HepG2 (cell line): Measurements from ENCODE around the gene SCAF4. TPM values are rescaled to one million over a fixed set of nuclear protein-coding genes. Genes with fewer than 3 reads are reported as not detected.
"Not testable (repeated sequence)": the region's sequence is repeated elsewhere in the genome, so short reads cannot be mapped to it uniquely, and the experiment has no call there.

Source experiments
- ATAC-seq: fragments of 200-7000 bp; cut with Tn5 transposase; 3 replicates; pipeline ENCODE4 v1.9.1; 2020; ENCODE audit warnings: mild to moderate bottlenecking, moderate library complexity
- BruUV-seq: library from RNA; stranded (reverse); fragments of 400-500 nt; replicated peaks from 2 replicates; lab custom pipeline; 2021; lab: Mats Ljungman, UMichigan
- CTCF ChIA-PET: fragments of 300-600 bp; formaldehyde crosslinking; extraction: SDS; loops from one replicate; lab custom pipeline; 2021; ENCODE audit warnings: low total read pairs, inconsistent platforms, low intra/inter-chr PET ratio; lab: Yijun Ruan, JAX
- POLR2A ChIA-PET: fragments of 350-600 bp; sonication (Branson Sonifier 250); formaldehyde crosslinking; loops from one replicate; lab custom pipeline; 2020; ENCODE audit warnings: antibody characterized with exemption, inconsistent platforms; lab: Yijun Ruan, JAX
- DNase-seq: peaks from one replicate; pipeline ENCODE4 v3.0.0-alpha.2; 2015; ENCODE audit warnings: low spot score
- FAIRE-seq: peaks from 3 replicates; lab custom pipeline; 2011; peaks lifted over from hg19 to GRCh38; lab: Jason Lieb, UNC
- H2AFZ ChIP-seq: one replicate; pipeline ENCODE4 v1.6.1; 2011; ENCODE audit warnings: low read length, inconsistent platforms
- H3K27ac ChIP-seq: fragments of 300-600 bp; 3 replicates; pipeline ENCODE4 v1.8.0; 2011; ENCODE audit warnings: mixed run types, mild to moderate bottlenecking, mixed read lengths, low read length, inconsistent platforms; ENCODE audit not compliant: insufficient read depth; ENCODE audit errors: extremely low read length
- H3K27me3 ChIP-seq, 2 experiments: fragments of 200-600 bp in 1 of 2; 2 replicates in 1 of 2; 3 replicates in 1 of 2; pipeline versions ENCODE4 v1.6.0 to v1.8.0; 2011; ENCODE audit warnings: low read length in 2 of 2, mild to moderate bottlenecking in 2 of 2, moderate library complexity in 2 of 2, inconsistent platforms in 1 of 2; ENCODE audit not compliant: insufficient read depth in 2 of 2, control insufficient read depth in 1 of 2
- H3K36me3 ChIP-seq, 2 experiments: fragments of 200-600 bp in 1 of 2; replicated peaks in 1 of 2; 2 replicates in 1 of 2; 3 replicates in 1 of 2; pipeline versions ENCODE4 v1.5.1 to v1.8.0; 2011; ENCODE audit warnings: low read length in 2 of 2, inconsistent platforms in 1 of 2; ENCODE audit not compliant: insufficient read depth in 2 of 2, control insufficient read depth in 1 of 2
- H3K4me1 ChIP-seq: 2 replicates; pipeline ENCODE4 v1.5.1; 2012; ENCODE audit warnings: low read length, inconsistent platforms; ENCODE audit not compliant: insufficient read depth
- H3K4me2 ChIP-seq: 2 replicates; pipeline ENCODE4 v1.6.0; 2011; ENCODE audit warnings: low read depth, low read length, inconsistent platforms
- H3K4me3 ChIP-seq, 3 experiments: fragments of 200-600 bp in 1 of 3; sonication (generic), shearing (Covaris generic) in 1 of 3; replicated peaks in 1 of 3; 2 replicates each; pipeline ENCODE4 v1.5.1; 2011 to 2016; ENCODE audit warnings: low read length in 3 of 3, inconsistent platforms in 2 of 3, low read depth in 2 of 3, mild to moderate bottlenecking in 2 of 3, control low read depth in 1 of 3, mixed read lengths in 1 of 3; ENCODE audit not compliant: insufficient read depth in 1 of 3
- H3K79me2 ChIP-seq: one replicate; pipeline ENCODE4 v1.6.1; 2011; ENCODE audit warnings: low read length, inconsistent platforms; ENCODE audit not compliant: insufficient read depth
- H3K9ac ChIP-seq: 2 replicates; pipeline ENCODE4 v1.6.0; 2011; ENCODE audit warnings: mild to moderate bottlenecking, low read depth, low read length, inconsistent platforms; ENCODE audit not compliant: insufficient read depth
- H3K9me3 ChIP-seq: 2 replicates; pipeline ENCODE4 v1.5.1; 2012; ENCODE audit warnings: mild to moderate bottlenecking, low read length
- H4K20me1 ChIP-seq: 2 replicates; pipeline ENCODE4 v1.6.0; 2011; ENCODE audit warnings: inconsistent platforms, mild to moderate bottlenecking, low read length, moderate library complexity; ENCODE audit not compliant: insufficient read depth
- ARID5B ChIP-seq: IDR thresholded peaks from 2 replicates; pipeline ENCODE4 v1.4.0; 2020; ENCODE audit warnings: mild to moderate bottlenecking, missing genetic modification reagents
- BCL6 ChIP-seq: IDR thresholded peaks from 2 replicates; pipeline ENCODE4 v1.6.1; 2016; ENCODE audit warnings: missing genetic modification reagents, missing compliant biosample characterization
- FOXA3 ChIP-seq: IDR thresholded peaks from 2 replicates; pipeline ENCODE4 v1.6.1; 2016; ENCODE audit warnings: missing genetic modification reagents, missing compliant biosample characterization
- RARA ChIP-seq: IDR thresholded peaks from 2 replicates; pipeline ENCODE4 v1.6.1; 2016; ENCODE audit warnings: missing genetic modification reagents, missing compliant biosample characterization
- SAP130 ChIP-seq: IDR thresholded peaks from 2 replicates; pipeline ENCODE4 v1.6.1; 2016; ENCODE audit warnings: low read depth
- SOX13 ChIP-seq, 3 experiments: fragments of 450-650 bp in 1 of 3; sonication (generic) in 1 of 3; formaldehyde crosslinking in 1 of 3; IDR thresholded peaks in 2 of 3; conservative IDR thresholded peaks in 1 of 3; 2 replicates each; pipeline versions ENCODE4 v1.5.0 to v1.6.1; 2016 to 2020; ENCODE audit warnings: antibody characterized with exemption in 1 of 3, mild to moderate bottlenecking in 1 of 3, missing compliant biosample characterization in 1 of 3, missing genetic modification reagents in 1 of 3, moderate library complexity in 1 of 3
- SOX5 ChIP-seq: IDR thresholded peaks from 2 replicates; pipeline ENCODE4 v1.6.1; 2016; ENCODE audit warnings: borderline replicate concordance
- SOX6 ChIP-seq, 2 experiments: fragments of 450-650 bp in 1 of 2; sonication (generic) in 1 of 2; formaldehyde crosslinking in 1 of 2; IDR thresholded peaks; 2 replicates each; pipeline versions ENCODE4 v1.4.0 to v1.6.1; 2017 to 2020; ENCODE audit warnings: antibody characterized with exemption in 1 of 2, mild to moderate bottlenecking in 1 of 2, missing genetic modification reagents in 1 of 2
- ZNF292 ChIP-seq: sonication (generic); formaldehyde crosslinking; IDR thresholded peaks from 2 replicates; pipeline ENCODE4 v1.8.1; 2022; ENCODE audit warnings: mild to moderate bottlenecking, low read depth, missing genetic modification reagents, borderline replicate concordance
- ZNF501 ChIP-seq: sonication (generic); formaldehyde crosslinking; IDR thresholded peaks from 2 replicates; pipeline ENCODE4 v1.5.1; 2020; ENCODE audit warnings: mild to moderate bottlenecking, moderate library complexity, missing genetic modification reagents
- ZNF770 ChIP-seq: sonication (generic); formaldehyde crosslinking; IDR thresholded peaks from 2 replicates; pipeline ENCODE4 v1.5.0; 2020; ENCODE audit warnings: mild to moderate bottlenecking, missing genetic modification reagents
- WGBS: methylation state at CpG from one replicate; pipeline ENCODE4 v1.1.6; 2017; ENCODE audit warnings: low lambda C conversion rate; 5-methylcytosine and 5-hydroxymethylcytosine counted together
- in situ Hi-C: cut with HindIII; loops from 2 replicates; pipeline ENCODE4 v1.10.0; 2017; ENCODE audit warnings: low pct_unique_long_range_greater_than_20kb; ENCODE audit not compliant: extremely low pct_ligation_motif_present
- intact Hi-C: fragments of 100-400 bp; cut with micrococcal nuclease; formaldehyde crosslinking; loops from one replicate; pipeline ENCODE4 v1.10.0; 2022; ENCODE audit not compliant: unreplicated experiment
- polyA plus RNA-seq, 8 experiments: library from polyadenylated mRNA; depleted of rRNA in 3 of 8; stranded (reverse) in 7 of 8; unstranded in 1 of 8; fragments of >200 nt; fragmentation: Illumina TruSeq in 4 of 8; extraction: Trizol in 4 of 8; gene quantifications; 2 replicates each; pipeline versions ENCODE4 v1.2.1 to v1.2.3, GENCODE V29; 2011 to 2016; ENCODE audit warnings: low read depth in 4 of 8, missing spikeins in 1 of 8, mixed read lengths in 1 of 8; ENCODE audit not compliant: insufficient read depth in 1 of 8
- total RNA-seq, 5 experiments: library from RNA; depleted of rRNA; stranded (reverse); fragments of >200 nt; fragmentation: Illumina TruSeq; extraction: Trizol; gene quantifications; 2 replicates each; pipeline ENCODE4 v1.2.3, GENCODE V29; 2016; ENCODE audit warnings: low read depth in 1 of 5

SCAF4 gene
- total and polyA plus RNA-seq, 2 of the 13 experiments (the other 11 are each of a cell fraction or from before 2014, with no cell fraction given) = 9.1 to 11.5 TPM

- in situ Hi-C loops; H3K27ac ChIP-seq; H3K4me2 ChIP-seq; H3K36me3 ChIP-seq; intact Hi-C loops; FAIRE-seq; TF ChIP-seq SOX6, SOX13 (IDR thresholded peaks at IDR 0.05): not testable (repeated sequence)
- 22% methylated on average over 4 of the region's 4 CpGs for WGBS
- TF ChIP-seq ZNF501 (CRISPR knock-in tag) (0 out of 2 replicates have a peak, but pooled peaks have one; percentile 28), ARID5B (CRISPR knock-in tag) (peak; percentile 43; the same call in 1 of the 2 replicates), ZNF770 (peak; percentile 69), BCL6 (CRISPR knock-in tag) (peak; percentile 95), SOX6 (CRISPR knock-in tag; IDR thresholded peaks at IDR 0.05) (0 out of 2 replicates have a peak, but pooled peaks have one; percentile 11), FOXA3 (CRISPR knock-in tag) (peak; percentile 40; the same call in 1 of the 2 replicates), RARA (CRISPR knock-in tag) (peak; percentile 58), ZNF292 (CRISPR knock-in tag) (peak; percentile 23; the same call in 1 of the 2 replicates), SOX13 (CRISPR knock-in tag; conservative IDR thresholded peaks at IDR 0.05 in 1 of 2, IDR thresholded peaks at IDR 0.05 in 1 of 2) (peak in 1 of 2 experiments; percentile 25; a peak in 1 of 4 replicates), SOX5 (CRISPR knock-in tag) (peak; percentile 22; the same call in 1 of the 2 replicates), SAP130 (CRISPR knock-in tag) (peak; percentile 21; the same call in 1 of the 2 replicates)
- TF ChIP-seq, all 625 proteins: peak for 11; not testable (repeated sequence) for 614
- H3K4me1 ChIP-seq, H3K4me3 ChIP-seq, H3K9ac ChIP-seq, H3K27me3 ChIP-seq, POLR2A ChIA-PET, H3K79me2 ChIP-seq, H2AFZ ChIP-seq, BruUV-seq, DNase-seq, H3K9me3 ChIP-seq, CTCF ChIA-PET, H4K20me1 ChIP-seq: not testable (repeated sequence)
- peak; percentile 82 for ATAC-seq
Observed at GRCh38 chr21:31651491-31651890, 80.4 kb downstream of the SCAF4 start.
